ENCODE data around the gene TAF13.

GRCh38 chr1:109047339-109047738 is 28.5 kb downstream of the TAF13 start:
- TF ChIP-seq CTCF (IDR thresholded peaks at IDR 0.05; ENCODE audit: low read depth, low read length) (no peak), EZH2phosphoT487 (IDR thresholded peaks at IDR 0.05; ENCODE audit: low read depth) (no peak)

All from OCI-LY3 (cell line).